Measurements from ENCODE around the gene RAPGEF2.

DNA sequence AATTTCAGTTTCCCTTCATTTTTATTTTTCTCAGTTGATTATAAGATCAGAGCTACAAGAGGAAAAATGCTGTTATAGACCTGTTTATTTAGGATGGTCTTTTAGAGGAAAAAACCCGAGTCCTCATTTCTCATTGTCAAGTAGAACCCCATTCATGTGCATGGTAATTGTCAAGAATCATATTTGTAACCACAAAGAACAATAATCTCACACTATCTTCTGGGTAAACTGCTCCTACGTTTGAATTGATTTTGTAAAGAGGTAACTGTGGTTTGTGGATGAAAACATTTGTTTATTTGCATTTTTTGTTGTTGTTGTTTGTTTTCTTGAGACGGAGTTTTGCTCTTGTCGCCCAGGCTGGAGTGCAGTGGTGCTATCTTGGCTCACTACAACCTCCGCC, 23.8 kb downstream of the RAPGEF2 start:
- TF ChIP-seq SP2 (tag by site-specific recombination; IDR thresholded peaks at IDR 0.05) (no peak), ZNF132 (tag by site-specific recombination; IDR thresholded peaks at IDR 0.05; ENCODE audit: borderline replicate concordance) (no peak), BCL11A (tag by site-specific recombination; IDR thresholded peaks at IDR 0.05; ENCODE audit: low read depth) (no peak), ZNF830 (tag by site-specific recombination; IDR thresholded peaks at IDR 0.05; ENCODE audit: low read depth) (no peak)
- TF ChIP-seq, protein P1, sequence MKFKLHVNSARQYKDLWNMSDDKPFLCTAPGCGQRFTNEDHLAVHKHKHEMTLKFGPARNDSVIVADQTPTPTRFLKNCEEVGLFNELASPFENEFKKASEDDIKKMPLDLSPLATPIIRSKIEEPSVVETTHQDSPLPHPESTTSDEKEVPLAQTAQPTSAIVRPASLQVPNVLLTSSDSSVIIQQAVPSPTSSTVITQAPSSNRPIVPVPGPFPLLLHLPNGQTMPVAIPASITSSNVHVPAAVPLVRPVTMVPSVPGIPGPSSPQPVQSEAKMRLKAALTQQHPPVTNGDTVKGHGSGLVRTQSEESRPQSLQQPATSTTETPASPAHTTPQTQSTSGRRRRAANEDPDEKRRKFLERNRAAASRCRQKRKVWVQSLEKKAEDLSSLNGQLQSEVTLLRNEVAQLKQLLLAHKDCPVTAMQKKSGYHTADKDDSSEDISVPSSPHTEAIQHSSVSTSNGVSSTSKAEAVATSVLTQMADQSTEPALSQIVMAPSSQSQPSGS (tag by site-specific recombination; IDR thresholded peaks at IDR 0.05; ENCODE audit: low read depth) = no peak
- TF ChIP-seq, protein P2, sequence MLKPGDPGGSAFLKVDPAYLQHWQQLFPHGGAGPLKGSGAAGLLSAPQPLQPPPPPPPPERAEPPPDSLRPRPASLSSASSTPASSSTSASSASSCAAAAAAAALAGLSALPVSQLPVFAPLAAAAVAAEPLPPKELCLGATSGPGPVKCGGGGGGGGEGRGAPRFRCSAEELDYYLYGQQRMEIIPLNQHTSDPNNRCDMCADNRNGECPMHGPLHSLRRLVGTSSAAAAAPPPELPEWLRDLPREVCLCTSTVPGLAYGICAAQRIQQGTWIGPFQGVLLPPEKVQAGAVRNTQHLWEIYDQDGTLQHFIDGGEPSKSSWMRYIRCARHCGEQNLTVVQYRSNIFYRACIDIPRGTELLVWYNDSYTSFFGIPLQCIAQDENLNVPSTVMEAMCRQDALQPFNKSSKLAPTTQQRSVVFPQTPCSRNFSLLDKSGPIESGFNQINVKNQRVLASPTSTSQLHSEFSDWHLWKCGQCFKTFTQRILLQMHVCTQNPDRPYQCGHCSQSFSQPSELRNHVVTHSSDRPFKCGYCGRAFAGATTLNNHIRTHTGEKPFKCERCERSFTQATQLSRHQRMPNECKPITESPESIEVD (tag by site-specific recombination; IDR thresholded peaks at IDR 0.05) = 0 out of 2 replicates have a peak, but pooled peaks have one; percentile 20
- TF ChIP-seq, protein P3, sequence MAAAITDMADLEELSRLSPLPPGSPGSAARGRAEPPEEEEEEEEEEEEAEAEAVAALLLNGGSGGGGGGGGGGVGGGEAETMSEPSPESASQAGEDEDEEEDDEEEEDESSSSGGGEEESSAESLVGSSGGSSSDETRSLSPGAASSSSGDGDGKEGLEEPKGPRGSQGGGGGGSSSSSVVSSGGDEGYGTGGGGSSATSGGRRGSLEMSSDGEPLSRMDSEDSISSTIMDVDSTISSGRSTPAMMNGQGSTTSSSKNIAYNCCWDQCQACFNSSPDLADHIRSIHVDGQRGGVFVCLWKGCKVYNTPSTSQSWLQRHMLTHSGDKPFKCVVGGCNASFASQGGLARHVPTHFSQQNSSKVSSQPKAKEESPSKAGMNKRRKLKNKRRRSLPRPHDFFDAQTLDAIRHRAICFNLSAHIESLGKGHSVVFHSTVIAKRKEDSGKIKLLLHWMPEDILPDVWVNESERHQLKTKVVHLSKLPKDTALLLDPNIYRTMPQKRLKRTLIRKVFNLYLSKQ (tag by site-specific recombination; IDR thresholded peaks at IDR 0.05; ENCODE audit: borderline replicate concordance) = no peak
- TF ChIP-seq, protein P4, sequence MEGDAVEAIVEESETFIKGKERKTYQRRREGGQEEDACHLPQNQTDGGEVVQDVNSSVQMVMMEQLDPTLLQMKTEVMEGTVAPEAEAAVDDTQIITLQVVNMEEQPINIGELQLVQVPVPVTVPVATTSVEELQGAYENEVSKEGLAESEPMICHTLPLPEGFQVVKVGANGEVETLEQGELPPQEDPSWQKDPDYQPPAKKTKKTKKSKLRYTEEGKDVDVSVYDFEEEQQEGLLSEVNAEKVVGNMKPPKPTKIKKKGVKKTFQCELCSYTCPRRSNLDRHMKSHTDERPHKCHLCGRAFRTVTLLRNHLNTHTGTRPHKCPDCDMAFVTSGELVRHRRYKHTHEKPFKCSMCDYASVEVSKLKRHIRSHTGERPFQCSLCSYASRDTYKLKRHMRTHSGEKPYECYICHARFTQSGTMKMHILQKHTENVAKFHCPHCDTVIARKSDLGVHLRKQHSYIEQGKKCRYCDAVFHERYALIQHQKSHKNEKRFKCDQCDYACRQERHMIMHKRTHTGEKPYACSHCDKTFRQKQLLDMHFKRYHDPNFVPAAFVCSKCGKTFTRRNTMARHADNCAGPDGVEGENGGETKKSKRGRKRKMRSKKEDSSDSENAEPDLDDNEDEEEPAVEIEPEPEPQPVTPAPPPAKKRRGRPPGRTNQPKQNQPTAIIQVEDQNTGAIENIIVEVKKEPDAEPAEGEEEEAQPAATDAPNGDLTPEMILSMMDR (tag by site-specific recombination; IDR thresholded peaks at IDR 0.05) = no peak
- TF ChIP-seq, protein P5, sequence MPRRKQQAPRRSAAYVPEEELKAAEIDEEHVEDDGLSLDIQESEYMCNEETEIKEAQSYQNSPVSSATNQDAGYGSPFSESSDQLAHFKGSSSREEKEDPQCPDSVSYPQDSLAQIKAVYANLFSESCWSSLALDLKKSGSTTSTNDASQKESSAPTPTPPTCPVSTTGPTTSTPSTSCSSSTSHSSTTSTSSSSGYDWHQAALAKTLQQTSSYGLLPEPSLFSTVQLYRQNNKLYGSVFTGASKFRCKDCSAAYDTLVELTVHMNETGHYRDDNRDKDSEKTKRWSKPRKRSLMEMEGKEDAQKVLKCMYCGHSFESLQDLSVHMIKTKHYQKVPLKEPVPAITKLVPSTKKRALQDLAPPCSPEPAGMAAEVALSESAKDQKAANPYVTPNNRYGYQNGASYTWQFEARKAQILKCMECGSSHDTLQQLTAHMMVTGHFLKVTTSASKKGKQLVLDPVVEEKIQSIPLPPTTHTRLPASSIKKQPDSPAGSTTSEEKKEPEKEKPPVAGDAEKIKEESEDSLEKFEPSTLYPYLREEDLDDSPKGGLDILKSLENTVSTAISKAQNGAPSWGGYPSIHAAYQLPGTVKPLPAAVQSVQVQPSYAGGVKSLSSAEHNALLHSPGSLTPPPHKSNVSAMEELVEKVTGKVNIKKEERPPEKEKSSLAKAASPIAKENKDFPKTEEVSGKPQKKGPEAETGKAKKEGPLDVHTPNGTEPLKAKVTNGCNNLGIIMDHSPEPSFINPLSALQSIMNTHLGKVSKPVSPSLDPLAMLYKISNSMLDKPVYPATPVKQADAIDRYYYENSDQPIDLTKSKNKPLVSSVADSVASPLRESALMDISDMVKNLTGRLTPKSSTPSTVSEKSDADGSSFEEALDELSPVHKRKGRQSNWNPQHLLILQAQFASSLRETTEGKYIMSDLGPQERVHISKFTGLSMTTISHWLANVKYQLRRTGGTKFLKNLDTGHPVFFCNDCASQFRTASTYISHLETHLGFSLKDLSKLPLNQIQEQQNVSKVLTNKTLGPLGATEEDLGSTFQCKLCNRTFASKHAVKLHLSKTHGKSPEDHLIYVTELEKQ (tag by site-specific recombination; IDR thresholded peaks at IDR 0.05; ENCODE audit: borderline replicate concordance) = no peak

Measured in HEK293 (cell line).